GM18498 (cell line): ENCODE measurements around the gene SFMBT2.
"Not testable (repeated sequence)": the region's sequence is repeated elsewhere in the genome, so short reads cannot be mapped to it uniquely, and the experiment has no call there.

ENCODE experiments used
- ATAC-seq: cut with Tn5 transposase; IDR thresholded peaks from one replicate; pipeline ENCODE4 v1.9.1; 2021; ENCODE audit warnings: mild to moderate bottlenecking, moderate library complexity; ENCODE audit not compliant: unreplicated experiment

SFMBT2 gene

DNA sequence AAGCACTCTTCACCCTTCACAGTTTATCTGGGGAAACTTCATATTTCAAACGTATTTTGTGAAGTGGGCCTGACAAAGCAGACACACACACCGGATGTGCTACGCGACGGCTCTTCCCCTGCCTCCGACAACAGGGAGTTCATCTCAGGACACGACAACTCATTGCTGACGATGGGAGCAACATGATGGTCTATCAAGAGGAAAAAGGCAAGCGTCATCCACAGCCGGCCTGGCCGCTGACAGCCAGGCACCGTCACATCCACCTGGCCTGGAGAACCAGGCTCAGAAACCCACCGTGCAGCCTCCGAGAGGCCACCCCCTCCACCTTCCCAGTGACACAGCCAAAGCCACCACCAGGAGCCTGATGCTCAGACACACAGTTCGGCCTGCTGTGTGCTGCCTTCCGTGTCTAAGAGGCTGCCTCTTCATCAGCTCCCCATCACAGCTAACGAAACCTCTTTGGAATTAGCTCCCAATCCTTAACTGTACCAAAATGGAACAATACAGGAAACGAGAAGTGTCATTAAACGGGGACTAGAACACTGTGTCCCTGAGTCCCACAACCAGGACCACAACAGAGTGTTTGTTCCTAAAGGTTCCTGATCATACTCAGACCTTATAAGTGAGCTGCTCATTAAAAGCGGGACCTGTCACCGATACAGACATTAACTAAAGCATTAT, 76.7 kb downstream of the SFMBT2 start:
- no peak for ATAC-seq

GRCh38 chr10:7329219-7329618, 81.6 kb downstream of the SFMBT2 start:
- no peak for ATAC-seq

DNA sequence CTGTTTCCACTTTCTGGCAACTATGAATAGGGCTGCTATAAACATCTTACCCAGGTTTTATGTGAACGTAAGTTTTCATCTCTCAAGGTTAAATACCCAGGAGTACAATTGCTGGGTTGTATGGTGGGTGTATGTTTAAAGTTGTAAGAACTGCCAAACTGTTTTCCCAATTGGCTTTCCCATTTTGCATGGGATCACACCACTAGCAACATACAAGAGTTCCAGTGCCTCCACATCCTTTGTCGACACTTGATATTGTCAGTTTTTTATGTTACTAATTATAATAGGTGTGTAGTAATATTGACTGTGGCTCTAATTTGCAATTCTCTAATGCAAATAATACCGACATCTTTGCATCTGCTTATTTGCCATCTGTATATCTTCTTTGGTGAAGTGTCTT, 82.9 kb downstream of the SFMBT2 start:
- ATAC-seq = no peak

- ATAC-seq = no peak
Measured at GRCh38 chr10:7322623-7323022, 88.2 kb downstream of the SFMBT2 start.

DNA sequence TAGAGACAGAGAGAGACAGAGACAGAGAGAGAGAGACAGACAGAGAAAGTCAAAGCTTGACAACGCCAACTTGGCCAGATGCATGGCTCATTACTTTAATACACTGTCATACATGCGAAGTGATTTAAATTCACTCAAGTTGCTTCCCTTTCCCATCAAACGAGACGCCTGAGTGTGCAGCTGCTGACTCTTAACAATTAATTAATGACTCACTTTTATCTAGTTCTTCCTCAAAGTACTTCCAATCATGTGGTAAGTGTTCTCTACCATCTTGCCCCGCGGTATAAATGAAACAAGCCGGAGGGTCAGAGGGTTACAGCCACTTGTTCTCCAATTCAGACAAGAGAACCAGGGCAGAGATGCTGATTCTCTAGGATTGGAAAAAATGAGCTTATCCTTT, 90.8 kb downstream of the SFMBT2 start:
- no peak for ATAC-seq

- ATAC-seq = no peak
Measured at GRCh38 chr10:7319632-7320031, 91.2 kb downstream of the SFMBT2 start.

DNA sequence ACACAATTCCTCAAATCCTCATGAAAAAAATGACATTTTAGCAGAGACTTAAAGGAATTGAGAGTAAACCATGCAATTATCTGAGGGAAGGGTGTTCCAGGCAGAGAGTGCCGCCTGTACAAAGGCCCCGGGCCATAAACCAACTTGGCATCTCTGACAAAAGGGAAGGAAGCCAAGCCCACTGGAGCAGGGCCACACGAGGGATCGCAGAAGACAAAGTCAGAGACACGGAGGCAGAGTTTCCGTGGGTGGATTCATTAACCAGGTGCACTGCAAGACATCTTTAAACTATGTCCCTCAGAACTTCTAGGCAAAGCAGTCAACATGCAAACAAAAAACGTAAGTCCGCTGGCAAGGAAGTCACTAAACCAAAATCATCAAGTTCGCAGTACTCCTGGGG, 92.0 kb downstream of the SFMBT2 start:
- ATAC-seq = no peak

GRCh38 chr10:7317786-7318446, 92.9 kb downstream of the SFMBT2 start:
- no peak for ATAC-seq

DNA sequence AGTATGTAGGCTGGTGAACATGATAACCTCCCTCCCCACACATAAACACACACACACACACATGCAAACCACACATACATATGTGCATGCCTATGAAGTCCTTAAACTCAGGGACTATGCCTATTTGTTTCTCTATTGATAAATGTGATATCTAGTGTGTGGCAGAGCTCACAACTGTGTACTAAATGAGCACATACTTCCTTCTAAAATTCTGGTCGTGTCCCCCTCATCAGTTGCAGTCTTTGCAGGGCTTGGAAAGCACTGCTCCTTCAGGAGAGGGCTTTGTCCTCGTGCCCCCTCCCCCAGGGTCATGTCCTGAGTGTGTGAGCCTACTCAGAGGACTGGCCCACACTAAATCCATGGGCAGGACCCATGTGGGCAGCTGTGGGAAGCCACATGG, 94.0 kb downstream of the SFMBT2 start:
- ATAC-seq = no peak

DNA sequence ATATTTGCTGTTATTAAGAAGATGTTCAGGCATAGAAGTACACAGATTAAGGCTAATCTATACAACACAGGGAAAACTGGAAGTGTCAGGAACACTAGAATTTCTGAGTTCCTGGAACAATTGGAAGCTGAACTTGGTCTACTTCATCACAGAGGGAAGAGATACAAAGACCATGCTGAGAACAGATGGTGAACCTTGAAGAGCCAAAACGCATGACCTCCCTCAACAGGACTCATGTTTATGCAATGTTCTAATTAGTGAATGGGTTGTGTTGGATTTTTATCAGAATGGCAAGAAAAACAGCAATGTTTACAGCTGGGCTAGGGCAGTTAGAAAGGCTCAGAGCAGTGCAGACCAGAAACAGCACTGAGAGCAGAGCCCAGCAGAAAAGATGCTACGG, 94.9 kb downstream of the SFMBT2 start:
- ATAC-seq = no peak

GRCh38 chr10:7314170-7314569, 96.7 kb downstream of the SFMBT2 start:
- no peak for ATAC-seq

DNA sequence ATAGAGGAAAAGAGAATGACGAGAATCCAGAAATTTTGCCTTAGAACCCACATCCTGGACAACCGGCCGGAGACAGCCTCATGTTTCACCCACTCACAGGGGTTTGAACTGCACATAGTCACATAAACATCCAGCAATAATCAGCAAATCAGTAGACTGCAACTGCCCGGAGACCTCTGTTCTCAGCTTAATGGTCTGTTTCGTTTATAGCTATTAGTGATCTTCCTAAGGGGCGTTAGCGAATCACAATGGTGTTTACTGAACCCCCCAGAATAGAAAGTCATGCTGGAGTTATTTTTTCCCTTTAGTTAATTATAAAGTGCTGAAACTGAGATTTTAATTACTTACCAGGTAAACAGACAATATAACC, 98.4 kb downstream of the SFMBT2 start:
- no peak for ATAC-seq

- ATAC-seq = not testable (repeated sequence)
Measured at GRCh38 chr10:7311850-7312487, 98.9 kb downstream of the SFMBT2 start.

- no peak for ATAC-seq
Measured at GRCh38 chr10:7311218-7311849, 99.5 kb downstream of the SFMBT2 start.

DNA sequence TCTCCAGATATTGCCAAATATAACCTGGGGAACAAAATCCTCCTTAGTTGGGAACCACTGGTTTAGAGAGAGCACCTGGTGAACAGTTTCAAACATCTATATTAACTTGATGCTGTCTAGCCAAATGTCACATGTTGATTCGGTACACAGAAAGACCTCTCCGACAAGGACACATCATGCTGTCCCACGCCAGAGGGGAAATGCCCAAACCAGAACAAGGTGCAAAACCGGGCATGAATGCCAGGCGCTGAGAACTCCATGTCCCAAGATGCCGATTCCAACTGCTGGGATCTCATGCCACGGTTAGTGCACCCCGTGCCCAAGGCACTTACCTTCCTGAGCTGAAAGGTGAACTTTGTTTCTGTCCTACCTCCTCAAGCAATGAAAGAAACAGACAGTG, 100.8 kb downstream of the SFMBT2 start:
- no peak for ATAC-seq

DNA sequence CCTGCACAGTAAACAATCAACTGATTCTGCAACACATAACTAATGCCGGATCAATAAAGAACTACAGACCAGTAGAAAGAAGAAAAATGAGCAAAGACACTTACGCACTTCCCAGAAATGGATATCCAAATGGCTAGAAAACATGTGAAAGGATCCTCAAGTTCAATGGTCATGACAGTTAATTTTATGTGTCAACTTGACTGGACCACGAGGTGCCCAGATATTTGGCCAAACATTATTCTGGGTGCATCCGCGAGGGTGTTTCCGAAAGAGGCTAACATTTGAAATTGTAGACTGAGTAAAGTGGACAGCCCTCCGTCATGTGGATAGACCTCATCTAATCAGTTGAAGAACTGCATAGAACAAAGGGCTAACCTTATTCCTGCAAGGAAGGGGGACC, 102.0 kb downstream of the SFMBT2 start:
- ATAC-seq = no peak

DNA sequence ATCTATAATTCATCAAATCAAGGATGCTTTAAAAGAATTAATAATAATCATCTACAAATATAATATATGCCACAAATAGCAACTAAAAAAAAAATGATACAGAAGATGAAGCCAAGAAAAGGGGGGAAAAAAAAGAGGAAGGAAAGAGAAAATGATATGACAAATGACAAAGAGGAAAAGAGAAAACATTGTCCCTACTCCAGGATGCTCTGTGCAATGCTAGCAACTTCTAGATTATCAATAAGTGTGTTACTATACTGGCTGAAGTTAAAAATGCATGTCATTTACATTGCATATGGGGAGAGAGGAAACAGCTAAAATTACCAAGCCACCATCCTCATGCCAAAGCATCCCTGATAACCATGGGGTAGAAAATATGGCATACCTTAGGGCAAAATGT, 104.2 kb downstream of the SFMBT2 start:
- ATAC-seq = no peak

DNA sequence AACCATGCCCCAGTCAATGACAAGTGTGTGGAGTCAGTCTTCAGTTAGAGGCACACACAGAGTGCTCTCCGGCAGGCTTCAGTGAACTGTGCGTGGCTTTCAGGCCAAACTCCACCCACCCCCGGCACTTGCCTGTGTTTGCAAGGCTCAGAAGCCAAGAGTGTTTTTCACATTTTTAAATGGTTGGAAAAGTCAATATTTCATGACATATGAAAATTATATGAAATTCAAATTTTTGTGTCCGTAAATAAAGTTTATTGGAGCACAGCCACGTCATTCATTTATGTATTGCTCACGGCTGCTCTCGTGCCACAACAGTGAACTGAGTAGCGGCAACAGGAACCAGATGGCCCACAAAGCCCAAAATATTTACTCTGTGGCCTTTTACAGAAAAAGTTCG, 104.7 kb downstream of the SFMBT2 start:
- ATAC-seq = no peak

- no peak for ATAC-seq
Measured at GRCh38 chr10:7305053-7305452, 105.8 kb downstream of the SFMBT2 start.

GRCh38 chr10:7304110-7304509, 106.7 kb downstream of the SFMBT2 start:
- no peak for ATAC-seq

DNA sequence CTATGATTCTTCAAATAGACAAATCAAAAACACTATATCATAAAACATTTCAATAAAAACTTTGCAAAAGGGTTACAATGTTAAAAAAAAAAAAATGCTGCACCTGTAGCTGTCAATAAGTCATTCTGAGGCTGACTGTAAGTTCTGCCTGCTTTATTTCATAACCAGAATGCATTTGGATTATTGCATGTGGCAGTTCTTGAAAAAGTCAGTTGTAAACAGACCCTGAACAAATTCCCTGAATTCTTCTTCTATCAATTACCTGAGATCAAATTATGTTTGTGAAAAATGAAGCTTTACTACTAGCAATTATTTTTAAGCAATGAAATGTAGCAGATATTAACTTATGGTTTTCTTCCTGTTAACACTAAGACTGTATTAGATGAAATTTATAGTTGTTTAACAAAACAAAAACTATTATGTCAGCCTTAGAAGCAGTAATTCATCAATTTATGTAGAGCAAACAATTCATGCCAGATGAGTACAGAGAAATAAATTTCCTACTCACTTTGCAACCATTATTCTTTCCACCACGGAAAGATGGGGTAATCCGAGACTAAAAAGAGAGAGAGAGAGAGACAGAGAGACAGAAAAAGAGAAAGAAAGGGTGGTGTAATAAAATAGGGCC, 107.8 kb downstream of the SFMBT2 start:
- ATAC-seq = no peak
